Suprapubic skin (tissue), 4 donors: ENCODE measurements around the gene IRX4.

Experiments
- CTCF ChIP-seq, 2 donors: fragments of 200-600 bp in 1 of 2; fragments of 450-650 bp in 1 of 2; sonication (generic) in 1 of 2; IDR thresholded peaks; one replicate each; pipeline ENCODE4 v1.5.1; 2016 to 2019; ENCODE audit warnings: antibody characterized with exemption in 2 of 2, mild to moderate bottlenecking in 1 of 2, moderate library complexity in 1 of 2
- POLR2A ChIP-seq, 2 donors: fragments of 450-650 bp; IDR thresholded peaks; one replicate each; pipeline ENCODE4 v1.6.1; 2017; ENCODE audit warnings: antibody characterized with exemption in 2 of 2, mild to moderate bottlenecking in 2 of 2, moderate library complexity in 2 of 2
- POLR2AphosphoS5 ChIP-seq, 3 donors: sonication (generic); formaldehyde crosslinking; IDR thresholded peaks; one replicate each; pipeline ENCODE4 v1.6.1; 2017; ENCODE audit warnings: antibody characterized with exemption in 3 of 3

GRCh38 chr5:1832511-1833250 is 50.0 kb downstream of the IRX4 start:
- TF ChIP-seq POLR2A (IDR thresholded peaks at IDR 0.05) (no peak), CTCF (IDR thresholded peaks at IDR 0.05) (no peak), POLR2AphosphoS5 (IDR thresholded peaks at IDR 0.05) (no peak)
